GM18517 (cell line): ENCODE measurements around the gene DNAJB5.
"Not testable (repeated sequence)": the region's sequence is repeated elsewhere in the genome, so short reads cannot be mapped to it uniquely, and the experiment has no call there.

Experiments used
- ATAC-seq: cut with Tn5 transposase; IDR thresholded peaks from one replicate; pipeline ENCODE4 v1.9.1; 2021; ENCODE audit warnings: mild to moderate bottlenecking, moderate library complexity; ENCODE audit not compliant: unreplicated experiment

The DNAJB5 gene

DNA sequence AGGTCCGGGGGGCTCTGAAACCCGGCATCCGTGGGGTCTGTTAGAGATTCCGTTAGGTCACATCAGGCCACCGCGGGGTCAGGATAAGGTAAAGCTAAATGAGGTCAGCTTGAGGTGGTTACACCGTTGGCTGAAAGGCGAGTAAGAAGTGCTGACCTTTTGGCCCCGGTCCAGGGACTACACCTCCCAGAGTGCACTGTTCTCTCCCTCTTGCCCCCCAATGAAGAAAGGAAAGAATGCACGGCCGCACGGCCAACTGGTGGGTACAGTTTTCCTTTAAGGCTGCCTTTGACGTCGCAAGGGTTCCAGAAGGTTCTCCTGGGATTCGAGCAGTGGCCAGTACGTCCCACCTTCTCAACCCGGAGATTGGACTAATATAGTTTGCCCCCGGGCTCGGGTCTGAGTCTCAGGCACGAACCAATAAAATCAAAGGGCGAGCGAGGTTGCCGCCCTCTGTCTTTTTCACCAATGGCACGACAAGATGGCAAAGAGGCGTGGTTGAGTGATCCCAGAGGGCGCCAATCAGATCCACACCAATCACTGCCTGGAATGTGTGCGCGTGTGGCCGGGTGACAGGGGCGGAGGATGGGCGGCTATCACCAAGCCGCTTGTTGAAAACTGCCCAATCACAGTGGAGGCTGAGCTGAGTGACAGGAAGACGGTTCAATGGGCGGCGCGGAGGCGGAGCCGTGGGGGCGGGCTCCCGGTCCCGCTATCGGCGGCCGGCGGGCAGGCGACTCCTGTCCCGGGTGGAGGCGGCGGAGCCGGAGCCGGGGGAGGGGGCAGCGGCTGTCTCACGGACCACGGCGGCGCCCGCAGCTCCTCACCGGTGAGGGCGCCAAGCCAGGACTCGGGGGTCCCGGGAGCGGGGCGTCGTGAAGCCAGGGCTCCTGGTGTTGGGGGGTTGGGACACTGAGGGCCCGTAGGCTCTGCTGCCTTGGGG lies at the start of gene DNAJB5:
Gene DNAJB5, plus strand, starts transcription at position 743 of the 943 bp plus-strand sequence. CDS start 886 bp downstream, outside the sequence.
- ATAC-seq, result peak; percentile 88

DNA sequence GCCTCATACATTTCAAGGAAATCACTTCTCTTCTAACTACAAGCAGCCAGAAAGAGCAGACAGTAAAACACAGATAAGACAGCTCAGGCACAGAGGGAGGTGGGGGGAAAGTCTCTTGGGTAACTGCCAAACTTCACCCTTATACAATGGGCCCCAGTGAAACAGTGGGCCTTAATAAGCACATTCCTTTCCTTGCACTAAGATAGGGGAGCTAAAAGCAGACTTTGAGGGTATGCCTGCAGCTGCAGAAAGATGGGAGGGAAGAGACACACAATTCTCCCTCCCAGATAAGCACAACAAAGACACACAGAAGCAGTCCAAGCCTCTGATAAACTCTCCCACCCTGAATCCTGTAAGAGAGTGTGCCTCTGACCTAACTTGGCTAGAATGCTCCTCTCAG lies 49.6 kb upstream of the DNAJB5 start:
- ATAC-seq, result not testable (repeated sequence)

GRCh38 chr9:34948451-34948850 lies 41.1 kb upstream of the DNAJB5 start:
- ATAC-seq, result no peak

DNA sequence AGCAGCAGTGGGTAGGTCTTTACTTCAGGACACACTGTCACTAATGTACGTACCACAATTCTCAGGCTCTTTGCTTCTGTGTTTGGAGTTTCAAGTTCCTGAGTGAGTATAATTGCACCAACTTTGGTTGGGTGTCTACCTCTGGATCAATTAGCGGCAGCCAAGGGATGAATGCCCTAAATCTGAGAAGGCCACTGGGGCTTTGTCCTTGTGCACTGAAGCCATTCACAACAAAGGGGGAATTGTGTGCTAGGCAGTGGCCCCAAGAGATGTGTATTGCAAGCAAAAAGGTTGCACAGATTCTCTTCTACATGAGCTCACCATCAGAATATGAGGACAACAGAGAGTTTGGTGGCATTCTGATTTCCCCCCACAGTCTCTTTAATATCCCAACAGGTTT lies 35.3 kb upstream of the DNAJB5 start:
- no peak for ATAC-seq

- ATAC-seq, result not testable (repeated sequence)
Observed at GRCh38 chr9:34956066-34956465, 33.5 kb upstream of the DNAJB5 start.

GRCh38 chr9:34956648-34957047 lies 32.9 kb upstream of the DNAJB5 start:
- ATAC-seq, result no peak

GRCh38 chr9:34957492-34958410 lies 31.8 kb upstream of the DNAJB5 start, which contains the start of gene PHF24:
TSS of gene PHF24 (plus strand) at chr9:34958285. CDS start at chr9:34971299, 13,014 bp downstream.
- no peak for ATAC-seq

DNA sequence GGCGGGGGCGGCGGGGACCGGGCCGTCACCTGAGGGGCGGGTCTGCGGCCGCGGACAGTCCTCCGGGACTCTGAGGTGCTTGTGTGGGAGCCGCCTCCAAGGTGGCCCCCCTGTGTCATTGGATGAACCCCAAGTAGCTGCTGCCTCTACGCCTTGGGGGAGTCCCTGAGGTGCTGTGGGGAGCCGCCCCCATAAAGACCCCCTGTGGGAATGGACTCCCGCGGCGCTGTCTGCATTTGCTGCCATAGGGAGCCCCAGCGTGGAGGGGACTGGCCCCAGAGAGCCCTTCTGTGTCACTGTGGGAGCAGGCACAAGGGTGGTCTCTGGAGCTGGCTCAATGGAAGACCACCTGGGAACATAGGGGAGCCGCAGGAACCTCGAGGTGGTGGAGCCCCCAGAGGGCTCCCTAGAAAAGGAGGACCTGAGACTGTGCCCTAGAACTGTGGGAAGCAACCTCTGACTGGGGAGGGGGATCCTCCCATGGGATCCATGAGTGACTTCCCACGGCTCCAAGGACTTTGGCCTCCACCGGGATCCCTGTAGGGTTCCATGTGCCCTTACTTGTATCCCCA lies 31.0 kb upstream of the DNAJB5 start:
- ATAC-seq, result no peak

DNA sequence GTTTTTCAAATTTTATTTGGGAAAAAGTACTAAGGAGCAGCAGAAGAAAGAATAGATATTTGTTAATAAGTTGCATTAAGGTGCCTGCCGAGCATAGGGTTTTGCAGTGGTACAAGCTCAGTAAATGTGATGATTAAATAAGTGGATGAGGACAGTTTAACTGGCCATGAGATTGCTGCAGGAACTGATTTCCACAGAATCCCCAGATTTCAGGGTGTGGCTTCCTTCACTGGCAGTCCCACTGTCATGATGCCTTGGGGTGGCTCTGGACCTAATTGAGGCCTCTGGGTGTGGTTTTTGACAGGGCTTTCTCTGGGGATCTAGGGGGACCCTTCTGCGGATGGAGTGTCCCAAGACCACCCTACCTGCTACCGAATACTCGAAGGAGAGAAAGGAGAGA lies 30.1 kb upstream of the DNAJB5 start:
- ATAC-seq, result no peak

GRCh38 chr9:34961574-34962490 lies 27.7 kb upstream of the DNAJB5 start:
- ATAC-seq, result no peak

- no peak for ATAC-seq
Observed at GRCh38 chr9:34962546-34962945, 27.0 kb upstream of the DNAJB5 start.

DNA sequence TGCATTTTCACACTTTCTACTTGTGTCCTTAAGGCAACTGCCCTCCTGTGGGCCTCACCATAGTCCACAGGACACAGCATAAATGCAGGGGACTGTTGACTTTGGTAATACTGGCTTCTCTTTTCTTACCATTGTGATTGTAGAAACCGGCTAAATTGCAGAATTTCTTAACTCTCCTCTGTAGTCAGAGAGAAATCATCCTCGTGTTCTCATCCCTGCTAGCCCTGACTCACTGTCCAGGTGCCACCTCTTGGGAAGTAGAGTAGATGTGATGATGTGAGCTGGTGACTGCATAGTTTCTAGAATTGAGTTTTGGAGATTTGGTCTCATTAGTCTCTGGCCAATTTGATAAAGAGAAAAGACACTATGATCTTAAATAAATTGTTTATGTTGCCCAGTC lies 26.0 kb upstream of the DNAJB5 start:
- no peak for ATAC-seq

- ATAC-seq, result no peak
Observed at GRCh38 chr9:34964458-34964857, 25.1 kb upstream of the DNAJB5 start.

- no peak for ATAC-seq
Observed at GRCh38 chr9:34971146-34971811, 18.3 kb upstream of the DNAJB5 start.

DNA sequence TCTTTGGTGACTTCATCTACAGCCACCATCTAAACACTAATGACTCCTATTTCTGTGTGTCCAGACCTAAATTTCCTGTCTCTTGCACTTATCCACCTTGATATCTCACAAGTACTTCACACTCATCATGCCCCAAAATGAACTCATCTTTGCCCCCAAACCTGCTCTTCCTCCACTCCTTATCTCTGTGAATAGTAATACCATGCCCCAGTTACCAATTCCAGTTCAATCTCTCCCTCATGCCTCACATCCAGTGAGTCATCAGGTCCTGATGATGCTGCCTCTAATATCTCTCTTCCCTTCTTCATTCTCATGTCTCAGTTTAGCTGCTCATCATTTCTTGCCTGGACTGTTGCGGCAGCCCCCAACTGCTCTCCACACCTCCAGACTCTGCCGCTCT lies 14.9 kb upstream of the DNAJB5 start:
- ATAC-seq, result no peak

GRCh38 chr9:34976441-34976840 lies 13.1 kb upstream of the DNAJB5 start:
- no peak for ATAC-seq

- ATAC-seq, result no peak
Observed at GRCh38 chr9:34976992-34977391, 12.6 kb upstream of the DNAJB5 start.

GRCh38 chr9:34980181-34980761 lies 9.3 kb upstream of the DNAJB5 start:
- ATAC-seq, result no peak

GRCh38 chr9:34982361-34982760 lies 7.2 kb upstream of the DNAJB5 start:
- ATAC-seq, result no peak
